HepG2 (cell line): ENCODE results near the gene TMEM204. TPM values are rescaled to one million over a fixed set of nuclear protein-coding genes. Genes with fewer than 3 reads are reported as not detected.

Experiments
- ARNTL ChIP-seq: sonication (generic); formaldehyde crosslinking; IDR thresholded peaks from 2 replicates; pipeline ENCODE4 v1.4.0; 2020; ENCODE audit warnings: mild to moderate bottlenecking, missing genetic modification reagents
- GLI4 ChIP-seq: sonication (generic); formaldehyde crosslinking; IDR thresholded peaks from 2 replicates; pipeline ENCODE4 v1.5.1; 2020; ENCODE audit warnings: missing genetic modification reagents, mild to moderate bottlenecking, moderate library complexity, borderline replicate concordance
- GTF2F1 ChIP-seq: fragments of 150-350 bp; IDR thresholded peaks from 2 replicates; pipeline ENCODE4 v1.6.1; 2014; ENCODE audit warnings: low read length
- NKX3-1 ChIP-seq: sonication (generic); formaldehyde crosslinking; IDR thresholded peaks from 2 replicates; pipeline ENCODE4 v1.5.0; 2020; ENCODE audit warnings: missing genetic modification reagents
- PCBP2 ChIP-seq: fragments of 200-400 bp; formaldehyde crosslinking; optimal IDR thresholded peaks from 2 replicates; pipeline ENCODE3; 2018; ENCODE audit warnings: low read length, low read depth; ENCODE audit not compliant: poor library complexity, severe bottlenecking
- RFX1 ChIP-seq: fragments of 450-650 bp; IDR thresholded peaks from 2 replicates; pipeline ENCODE4 v1.6.1; 2017
- SRSF9 ChIP-seq: fragments of 200-400 bp; formaldehyde crosslinking; IDR thresholded peaks from 2 replicates; pipeline ENCODE4 v1.6.1; 2018; ENCODE audit warnings: borderline replicate concordance, mild to moderate bottlenecking, low read depth, low read length; ENCODE audit not compliant: insufficient read depth, poor library complexity, severe bottlenecking
- ZBTB8A ChIP-seq: sonication (generic); formaldehyde crosslinking; IDR thresholded peaks from 2 replicates; pipeline ENCODE4 v1.4.0; 2020; ENCODE audit warnings: mild to moderate bottlenecking, low read depth, missing genetic modification reagents, borderline replicate concordance
- ZFYVE20 ChIP-seq: sonication (generic); formaldehyde crosslinking; IDR thresholded peaks from 2 replicates; pipeline ENCODE4 v1.8.0; 2023; ENCODE audit warnings: low read depth, mild to moderate bottlenecking, moderate library complexity, missing genetic modification reagents, borderline replicate concordance
- ZNF263 ChIP-seq: sonication (generic); formaldehyde crosslinking; IDR thresholded peaks from 2 replicates; pipeline ENCODE4 v1.4.0; 2020; ENCODE audit warnings: missing genetic modification reagents
- ZNF432 ChIP-seq: sonication (generic); formaldehyde crosslinking; IDR thresholded peaks from 2 replicates; pipeline ENCODE4 v1.5.0; 2020; ENCODE audit warnings: missing genetic modification reagents, mild to moderate bottlenecking, borderline replicate concordance
- ZNF556 ChIP-seq: sonication (generic); formaldehyde crosslinking; IDR thresholded peaks from 2 replicates; pipeline ENCODE4 v1.4.0; 2020; ENCODE audit warnings: mild to moderate bottlenecking, missing genetic modification reagents, borderline replicate concordance
- ZNF605 ChIP-seq: sonication (generic); formaldehyde crosslinking; IDR thresholded peaks from 2 replicates; pipeline ENCODE4 v1.8.0; 2022; ENCODE audit warnings: mild to moderate bottlenecking, missing genetic modification reagents
- ZNF75D ChIP-seq: sonication (generic); formaldehyde crosslinking; IDR thresholded peaks from 2 replicates; pipeline ENCODE4 v1.8.1; 2023; ENCODE audit warnings: missing genetic modification reagents, mild to moderate bottlenecking, borderline replicate concordance
- polyA plus RNA-seq, 8 experiments: library from polyadenylated mRNA; depleted of rRNA in 3 of 8; stranded (reverse) in 7 of 8; unstranded in 1 of 8; fragments of >200 nt; fragmentation: Illumina TruSeq in 4 of 8; extraction: Trizol in 4 of 8; gene quantifications; 2 replicates each; pipeline versions ENCODE4 v1.2.1 to v1.2.3, GENCODE V29; 2011 to 2016; ENCODE audit warnings: low read depth in 4 of 8, missing spikeins in 1 of 8, mixed read lengths in 1 of 8; ENCODE audit not compliant: insufficient read depth in 1 of 8
- total RNA-seq, 5 experiments: library from RNA; depleted of rRNA; stranded (reverse); fragments of >200 nt; fragmentation: Illumina TruSeq; extraction: Trizol; gene quantifications; 2 replicates each; pipeline ENCODE4 v1.2.3, GENCODE V29; 2016; ENCODE audit warnings: low read depth in 1 of 5
- TF ChIP-seq, protein P1 (sequence below): sonication (generic); formaldehyde crosslinking; IDR thresholded peaks from 2 replicates; pipeline ENCODE4 v1.8.0; 2022; ENCODE audit warnings: mild to moderate bottlenecking, missing genetic modification reagents, moderate library complexity
- TF ChIP-seq, protein P2 (sequence below): sonication (generic); formaldehyde crosslinking; IDR thresholded peaks from 2 replicates; pipeline ENCODE4 v1.5.0; 2020; ENCODE audit warnings: mild to moderate bottlenecking, missing genetic modification reagents, borderline replicate concordance
- TF ChIP-seq, protein P3 (sequence below), 2 experiments: sonication (generic) in 1 of 2; formaldehyde crosslinking in 1 of 2; IDR thresholded peaks; 2 replicates each; pipeline versions ENCODE4 v1.4.0 to v1.6.1; 2018 to 2020; ENCODE audit warnings: missing genetic modification reagents in 2 of 2, borderline replicate concordance in 1 of 2, low read depth in 1 of 2, mild to moderate bottlenecking in 1 of 2, missing biosample characterization in 1 of 2
- TF ChIP-seq, protein P4 (sequence below): sonication (generic); formaldehyde crosslinking; IDR thresholded peaks from 2 replicates; pipeline ENCODE4 v1.5.0; 2020; ENCODE audit warnings: mild to moderate bottlenecking, missing genetic modification reagents, moderate library complexity
- TF ChIP-seq, protein P5 (sequence below): sonication (generic); formaldehyde crosslinking; IDR thresholded peaks from 2 replicates; pipeline ENCODE4 v1.4.0; 2020; ENCODE audit warnings: mild to moderate bottlenecking, low read depth, missing genetic modification reagents

Gene TMEM204
- total and polyA plus RNA-seq, 2 of the 13 experiments (the other 11 are each of a cell fraction or from before 2014, with no cell fraction given), result not detected

DNA sequence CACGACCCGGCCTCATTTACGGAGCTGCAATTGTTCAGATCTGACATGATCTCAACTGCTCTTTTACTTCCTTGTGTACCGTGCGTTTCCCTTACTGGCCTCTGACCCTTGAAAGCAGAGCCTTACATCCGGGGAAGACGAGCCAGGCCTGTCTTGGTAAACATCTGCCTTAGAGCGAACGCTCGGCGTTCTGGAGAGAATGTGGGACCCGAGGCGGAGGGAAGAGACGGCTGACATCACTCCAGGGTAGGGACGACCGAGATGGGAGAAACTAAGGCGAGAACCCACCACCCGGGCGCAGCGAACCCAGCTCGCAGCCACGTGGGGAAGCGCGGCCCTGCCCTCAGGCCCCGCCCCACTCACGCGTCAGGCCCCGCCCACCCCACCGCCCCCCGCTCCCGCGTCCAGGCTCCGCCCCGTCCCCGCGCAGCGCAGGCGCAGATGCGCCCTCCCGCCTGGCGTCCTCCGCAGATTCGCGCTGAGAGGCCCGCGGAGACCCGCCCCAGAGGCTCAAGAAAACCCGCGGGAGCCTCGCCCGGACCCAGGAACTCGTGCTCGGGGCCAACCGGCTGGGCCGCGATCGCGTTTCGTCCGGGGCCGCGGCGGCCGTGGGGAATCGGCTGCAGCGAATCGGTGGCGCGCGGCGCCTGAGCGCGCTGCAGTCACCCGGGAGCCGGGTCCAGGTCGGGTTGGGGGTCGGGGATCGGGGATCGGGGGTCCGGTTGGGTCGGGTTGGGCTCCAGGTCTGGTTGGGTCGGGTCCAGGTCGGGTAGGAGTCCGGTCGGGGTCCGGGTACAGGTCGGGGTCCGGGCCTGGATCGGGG, 40.3 kb upstream of the TMEM204 start, which contains the start of gene TELO2 (continued):
- TF ChIP-seq ZBTB8A, result no peak
- TF ChIP-seq GTF2F1, result no peak
- no peak for TF ChIP-seq ZNF432 (CRISPR knock-in tag)
- TF ChIP-seq ZNF263, result no peak
- no peak for TF ChIP-seq ZNF75D (CRISPR knock-in tag)
- no peak for TF ChIP-seq RFX1
- TF ChIP-seq, protein P1, sequence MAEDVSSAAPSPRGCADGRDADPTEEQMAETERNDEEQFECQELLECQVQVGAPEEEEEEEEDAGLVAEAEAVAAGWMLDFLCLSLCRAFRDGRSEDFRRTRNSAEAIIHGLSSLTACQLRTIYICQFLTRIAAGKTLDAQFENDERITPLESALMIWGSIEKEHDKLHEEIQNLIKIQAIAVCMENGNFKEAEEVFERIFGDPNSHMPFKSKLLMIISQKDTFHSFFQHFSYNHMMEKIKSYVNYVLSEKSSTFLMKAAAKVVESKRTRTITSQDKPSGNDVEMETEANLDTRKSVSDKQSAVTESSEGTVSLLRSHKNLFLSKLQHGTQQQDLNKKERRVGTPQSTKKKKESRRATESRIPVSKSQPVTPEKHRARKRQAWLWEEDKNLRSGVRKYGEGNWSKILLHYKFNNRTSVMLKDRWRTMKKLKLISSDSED, result no peak
- TF ChIP-seq SRSF9, result no peak
- TF ChIP-seq ZNF556 (CRISPR knock-in tag), result peak; percentile 43; the same call in 1 of the 2 replicates
- TF ChIP-seq GLI4 (CRISPR knock-in tag), result no peak
- TF ChIP-seq PCBP2, result no peak
- TF ChIP-seq NKX3-1 (CRISPR knock-in tag), result no peak
- TF ChIP-seq ZFYVE20 (CRISPR knock-in tag), result no peak
- TF ChIP-seq, protein P2, sequence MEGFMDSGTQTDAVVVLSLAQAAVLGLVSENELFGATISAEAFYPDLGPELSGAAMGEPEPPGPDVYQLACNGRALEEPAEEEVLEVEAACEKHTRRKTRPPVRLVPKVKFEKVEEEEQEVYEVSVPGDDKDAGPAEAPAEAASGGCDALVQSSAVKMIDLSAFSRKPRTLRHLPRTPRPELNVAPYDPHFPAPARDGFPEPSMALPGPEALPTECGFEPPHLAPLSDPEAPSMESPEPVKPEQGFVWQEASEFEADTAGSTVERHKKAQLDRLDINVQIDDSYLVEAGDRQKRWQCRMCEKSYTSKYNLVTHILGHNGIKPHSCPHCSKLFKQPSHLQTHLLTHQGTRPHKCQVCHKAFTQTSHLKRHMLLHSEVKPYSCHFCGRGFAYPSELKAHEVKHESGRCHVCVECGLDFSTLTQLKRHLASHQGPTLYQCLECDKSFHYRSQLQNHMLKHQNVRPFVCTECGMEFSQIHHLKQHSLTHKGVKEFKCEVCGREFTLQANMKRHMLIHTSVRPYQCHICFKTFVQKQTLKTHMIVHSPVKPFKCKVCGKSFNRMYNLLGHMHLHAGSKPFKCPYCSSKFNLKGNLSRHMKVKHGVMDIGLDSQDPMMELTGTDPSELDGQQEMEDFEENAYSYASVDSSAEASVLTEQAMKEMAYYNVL, result peak; percentile 52; the same call in 1 of the 2 replicates
- TF ChIP-seq ARNTL (CRISPR knock-in tag), result no peak
- TF ChIP-seq ZNF605 (CRISPR knock-in tag), result peak; percentile 9; the same call in 1 of the 2 replicates
- TF ChIP-seq, protein P3, sequence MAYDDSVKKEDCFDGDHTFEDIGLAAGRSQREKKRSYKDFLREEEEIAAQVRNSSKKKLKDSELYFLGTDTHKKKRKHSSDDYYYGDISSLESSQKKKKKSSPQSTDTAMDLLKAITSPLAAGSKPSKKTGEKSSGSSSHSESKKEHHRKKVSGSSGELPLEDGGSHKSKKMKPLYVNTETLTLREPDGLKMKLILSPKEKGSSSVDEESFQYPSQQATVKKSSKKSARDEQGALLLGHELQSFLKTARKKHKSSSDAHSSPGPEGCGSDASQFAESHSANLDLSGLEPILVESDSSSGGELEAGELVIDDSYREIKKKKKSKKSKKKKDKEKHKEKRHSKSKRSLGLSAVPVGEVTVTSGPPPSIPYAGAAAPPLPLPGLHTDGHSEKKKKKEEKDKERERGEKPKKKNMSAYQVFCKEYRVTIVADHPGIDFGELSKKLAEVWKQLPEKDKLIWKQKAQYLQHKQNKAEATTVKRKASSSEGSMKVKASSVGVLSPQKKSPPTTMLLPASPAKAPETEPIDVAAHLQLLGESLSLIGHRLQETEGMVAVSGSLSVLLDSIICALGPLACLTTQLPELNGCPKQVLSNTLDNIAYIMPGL (CRISPR knock-in tag; IDR thresholded peaks at IDR 0.05; ENCODE audit: borderline replicate concordance in 1 of 2, low read depth in 1 of 2), result peak; percentile 61 to 83; a peak in 1 of 4 replicates
- TF ChIP-seq, protein P4, sequence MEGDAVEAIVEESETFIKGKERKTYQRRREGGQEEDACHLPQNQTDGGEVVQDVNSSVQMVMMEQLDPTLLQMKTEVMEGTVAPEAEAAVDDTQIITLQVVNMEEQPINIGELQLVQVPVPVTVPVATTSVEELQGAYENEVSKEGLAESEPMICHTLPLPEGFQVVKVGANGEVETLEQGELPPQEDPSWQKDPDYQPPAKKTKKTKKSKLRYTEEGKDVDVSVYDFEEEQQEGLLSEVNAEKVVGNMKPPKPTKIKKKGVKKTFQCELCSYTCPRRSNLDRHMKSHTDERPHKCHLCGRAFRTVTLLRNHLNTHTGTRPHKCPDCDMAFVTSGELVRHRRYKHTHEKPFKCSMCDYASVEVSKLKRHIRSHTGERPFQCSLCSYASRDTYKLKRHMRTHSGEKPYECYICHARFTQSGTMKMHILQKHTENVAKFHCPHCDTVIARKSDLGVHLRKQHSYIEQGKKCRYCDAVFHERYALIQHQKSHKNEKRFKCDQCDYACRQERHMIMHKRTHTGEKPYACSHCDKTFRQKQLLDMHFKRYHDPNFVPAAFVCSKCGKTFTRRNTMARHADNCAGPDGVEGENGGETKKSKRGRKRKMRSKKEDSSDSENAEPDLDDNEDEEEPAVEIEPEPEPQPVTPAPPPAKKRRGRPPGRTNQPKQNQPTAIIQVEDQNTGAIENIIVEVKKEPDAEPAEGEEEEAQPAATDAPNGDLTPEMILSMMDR (CRISPR knock-in tag), result peak; percentile 11; the same call in 1 of the 2 replicates
- TF ChIP-seq, protein P5, sequence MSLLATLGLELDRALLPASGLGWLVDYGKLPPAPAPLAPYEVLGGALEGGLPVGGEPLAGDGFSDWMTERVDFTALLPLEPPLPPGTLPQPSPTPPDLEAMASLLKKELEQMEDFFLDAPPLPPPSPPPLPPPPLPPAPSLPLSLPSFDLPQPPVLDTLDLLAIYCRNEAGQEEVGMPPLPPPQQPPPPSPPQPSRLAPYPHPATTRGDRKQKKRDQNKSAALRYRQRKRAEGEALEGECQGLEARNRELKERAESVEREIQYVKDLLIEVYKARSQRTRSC, result no peak
